ENCODE data around the gene CRADD. TPM values are rescaled to one million over a fixed set of nuclear protein-coding genes. Genes with fewer than 3 reads are reported as not detected.
A peak's percentile ranks its signal among the peaks of the same experiment; 100 is the strongest.

Gene CRADD
- total and polyA plus RNA-seq, 2 of the 4 experiments (the other 2 are of a cell fraction) = 11.1 to 14.0 TPM

DNA sequence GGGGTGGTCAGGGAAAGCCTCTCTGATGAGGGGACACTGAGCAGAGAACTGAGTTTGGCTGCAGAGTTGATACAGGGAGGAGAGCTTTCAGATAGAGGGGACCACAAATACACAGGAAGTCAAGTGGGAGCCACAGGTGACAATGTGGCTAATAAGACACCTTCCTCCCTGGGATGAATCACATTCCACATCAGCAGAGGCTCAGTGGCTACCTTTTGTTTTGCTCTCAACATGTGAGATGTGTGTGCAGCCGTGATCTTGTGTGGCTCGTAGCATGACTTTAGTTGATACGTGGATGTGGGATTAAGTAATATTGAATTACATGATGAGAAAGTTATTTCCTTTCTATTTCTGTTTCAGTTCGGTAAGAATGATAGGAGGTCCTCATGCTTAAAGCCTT lies 7.5 kb downstream of the CRADD start:
- H3K14ac ChIP-seq (replicated peaks; ENCODE audit: low read depth, low read length) = no peak overlapping the region
- H3K79me1 ChIP-seq (ENCODE audit: low read depth in 1 of 2, low read length in 2 of 2) = peaks cover 9 to 21% of the 10 kb centered on the region in 2 experiments
- no peak overlapping the region for H2AK9ac ChIP-seq (replicated peaks; ENCODE audit: low read depth, low read length, poor library complexity)
- H2AK5ac ChIP-seq (ENCODE audit: low read depth, low read length) = peak overlapping the region; percentile 9; the same call in 1 of the 2 replicates
- H3K4me3 ChIP-seq (ENCODE audit: insufficient read depth, low read depth, low read length) = no peak overlapping the region
- POLR2A ChIA-PET (ENCODE audit: unreplicated experiment) = no interaction called here
- H3K9me3 ChIP-seq (ENCODE audit: control insufficient read depth, insufficient read depth, low read length) = no peaks in the 10 kb centered on the region
- H3K9ac ChIP-seq (ENCODE audit: low read depth, low read length) = no peak overlapping the region
- DNase-seq = no peak
- H3K9me1 ChIP-seq (ENCODE audit: insufficient read depth, low read length) = no peaks in the 10 kb centered on the region
- no peak overlapping the region for H2BK120ac ChIP-seq (ENCODE audit: low read depth, low read length)
- intact Hi-C loops (cut with micrococcal nuclease) = loop anchor here (10.0 kb wide), 1 partner anchor 180 kb away; no protein-coding TSS in a partner anchor
- H3K4ac ChIP-seq (ENCODE audit: low read depth, low read length) = no peak overlapping the region
- no peaks in the 10 kb centered on the region for H3K27me3 ChIP-seq (ENCODE audit: control insufficient read depth, insufficient read depth, low read length)
- H4K20me1 ChIP-seq (ENCODE audit: insufficient read depth, low read length) = no peaks in the 10 kb centered on the region
- ATAC-seq (ENCODE audit: low read depth) = no peak
- no peak overlapping the region for H4K91ac ChIP-seq (ENCODE audit: insufficient read depth, low read depth, low read length)
- H3K4me1 ChIP-seq (ENCODE audit: control insufficient read depth, insufficient read depth, low read length) = peaks cover 5% of the 10 kb centered on the region
- H2BK20ac ChIP-seq (ENCODE audit: low read depth, low read length) = no peak overlapping the region
- CTCF ChIA-PET = no interaction called here
- dilution Hi-C loops (cut with HindIII; ENCODE audit: low sequenced_read_pairs, unreplicated experiment) = no loop called here
- H2BK15ac ChIP-seq (ENCODE audit: low read depth, low read length) = no peak overlapping the region
- no peak overlapping the region for H3K4me2 ChIP-seq (ENCODE audit: low read depth, low read length)
- no peak overlapping the region for H3K18ac ChIP-seq (ENCODE audit: low read depth, low read length)
- in situ Hi-C loops (cut with MboI; ENCODE audit: low sequenced_read_pairs) = no loop called here
- TF ChIP-seq CHD1 (IDR thresholded peaks at IDR 0.05; ENCODE audit: low read depth, low read length) (no peak), CEBPB (IDR thresholded peaks at IDR 0.05; ENCODE audit: low read depth, low read length) (no peak), FOS (IDR thresholded peaks at IDR 0.05; ENCODE audit: low read depth, low read length) (no peak), RCOR1 (IDR thresholded peaks at IDR 0.05; ENCODE audit: insufficient replicate concordance, low read length) (no peak), RAD21 (IDR thresholded peaks at IDR 0.05; ENCODE audit: low read length) (no peak), MAFK (IDR thresholded peaks at IDR 0.05; ENCODE audit: low read depth, low read length) (no peak), SMC3 (IDR thresholded peaks at IDR 0.05; ENCODE audit: low read depth, low read length) (no peak), NFE2L2 (IDR thresholded peaks at IDR 0.05; ENCODE audit: low read depth, low read length) (no peak), MAZ (IDR thresholded peaks at IDR 0.05; ENCODE audit: borderline replicate concordance, low read depth, low read length) (no peak), RFX5 (IDR thresholded peaks at IDR 0.05; ENCODE audit: low read depth, low read length) (no peak), BHLHE40 (IDR thresholded peaks at IDR 0.05; ENCODE audit: low read depth, low read length) (no peak), MXI1 (IDR thresholded peaks at IDR 0.05; ENCODE audit: borderline replicate concordance, low read depth, low read length) (no peak), POLR2A (IDR thresholded peaks at IDR 0.05; ENCODE audit: low read depth, low read length) (no peak)
- TF ChIP-seq, protein P1, sequence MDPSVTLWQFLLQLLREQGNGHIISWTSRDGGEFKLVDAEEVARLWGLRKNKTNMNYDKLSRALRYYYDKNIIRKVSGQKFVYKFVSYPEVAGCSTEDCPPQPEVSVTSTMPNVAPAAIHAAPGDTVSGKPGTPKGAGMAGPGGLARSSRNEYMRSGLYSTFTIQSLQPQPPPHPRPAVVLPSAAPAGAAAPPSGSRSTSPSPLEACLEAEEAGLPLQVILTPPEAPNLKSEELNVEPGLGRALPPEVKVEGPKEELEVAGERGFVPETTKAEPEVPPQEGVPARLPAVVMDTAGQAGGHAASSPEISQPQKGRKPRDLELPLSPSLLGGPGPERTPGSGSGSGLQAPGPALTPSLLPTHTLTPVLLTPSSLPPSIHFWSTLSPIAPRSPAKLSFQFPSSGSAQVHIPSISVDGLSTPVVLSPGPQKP (IDR thresholded peaks at IDR 0.05; ENCODE audit: borderline replicate concordance, low read depth, low read length) = no peak
- TF ChIP-seq, protein P2, sequence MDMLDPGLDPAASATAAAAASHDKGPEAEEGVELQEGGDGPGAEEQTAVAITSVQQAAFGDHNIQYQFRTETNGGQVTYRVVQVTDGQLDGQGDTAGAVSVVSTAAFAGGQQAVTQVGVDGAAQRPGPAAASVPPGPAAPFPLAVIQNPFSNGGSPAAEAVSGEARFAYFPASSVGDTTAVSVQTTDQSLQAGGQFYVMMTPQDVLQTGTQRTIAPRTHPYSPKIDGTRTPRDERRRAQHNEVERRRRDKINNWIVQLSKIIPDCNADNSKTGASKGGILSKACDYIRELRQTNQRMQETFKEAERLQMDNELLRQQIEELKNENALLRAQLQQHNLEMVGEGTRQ (IDR thresholded peaks at IDR 0.05; ENCODE audit: low read depth, low read length) = no peak
- TF ChIP-seq, protein P3, sequence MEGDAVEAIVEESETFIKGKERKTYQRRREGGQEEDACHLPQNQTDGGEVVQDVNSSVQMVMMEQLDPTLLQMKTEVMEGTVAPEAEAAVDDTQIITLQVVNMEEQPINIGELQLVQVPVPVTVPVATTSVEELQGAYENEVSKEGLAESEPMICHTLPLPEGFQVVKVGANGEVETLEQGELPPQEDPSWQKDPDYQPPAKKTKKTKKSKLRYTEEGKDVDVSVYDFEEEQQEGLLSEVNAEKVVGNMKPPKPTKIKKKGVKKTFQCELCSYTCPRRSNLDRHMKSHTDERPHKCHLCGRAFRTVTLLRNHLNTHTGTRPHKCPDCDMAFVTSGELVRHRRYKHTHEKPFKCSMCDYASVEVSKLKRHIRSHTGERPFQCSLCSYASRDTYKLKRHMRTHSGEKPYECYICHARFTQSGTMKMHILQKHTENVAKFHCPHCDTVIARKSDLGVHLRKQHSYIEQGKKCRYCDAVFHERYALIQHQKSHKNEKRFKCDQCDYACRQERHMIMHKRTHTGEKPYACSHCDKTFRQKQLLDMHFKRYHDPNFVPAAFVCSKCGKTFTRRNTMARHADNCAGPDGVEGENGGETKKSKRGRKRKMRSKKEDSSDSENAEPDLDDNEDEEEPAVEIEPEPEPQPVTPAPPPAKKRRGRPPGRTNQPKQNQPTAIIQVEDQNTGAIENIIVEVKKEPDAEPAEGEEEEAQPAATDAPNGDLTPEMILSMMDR (conservative IDR thresholded peaks at IDR 0.05; ENCODE audit: low read depth, low read length) = no peak
- H2AFZ ChIP-seq (replicated peaks; ENCODE audit: low read length, poor library complexity) = no peak overlapping the region
- H3K27ac ChIP-seq (ENCODE audit: insufficient read depth, low read length) = no peak overlapping the region
- H3K56ac ChIP-seq (ENCODE audit: extremely low read depth, insufficient read depth, low read length) = no peak overlapping the region
- H3K23ac ChIP-seq (ENCODE audit: low read depth, low read length) = no peak overlapping the region
- no peak overlapping the region for H4K5ac ChIP-seq (ENCODE audit: low read depth, low read length)
- no TSS peak for BruUV-seq (replicated peaks)
- WGBS, 2 experiments (ENCODE audit: extremely low coverage in 2 of 2, insufficient read length in 1 of 2) = 100% methylated on average over 1 of the region's 4 CpGs; no CpG with 5 or more reads in 1 of the 2 experiments
- no peak overlapping the region for H4K8ac ChIP-seq (ENCODE audit: low read depth in 2 of 2, low read length in 2 of 2)
- H3K36me3 ChIP-seq (ENCODE audit: control insufficient read depth, insufficient read depth, low read length) = no peaks in the 10 kb centered on the region
- no peak overlapping the region for H2BK5ac ChIP-seq (ENCODE audit: low read depth, low read length, poor library complexity, severe bottlenecking)

Measured in IMR-90 (cell line).